Astrocyte (in vitro differentiated cells and primary cell): ENCODE results near the gene CZIB. TPM values are rescaled to one million over a fixed set of nuclear protein-coding genes. Genes with fewer than 3 reads are reported as not detected.

ENCODE experiments used
- DNase-seq: peaks from one replicate; pipeline ENCODE4 v3.0.0-alpha.2; 2010; ENCODE audit warnings: low read depth
- FAIRE-seq: peaks from 2 replicates; lab custom pipeline; 2011; peaks lifted over from hg19 to GRCh38; lab: Jason Lieb, UNC
- H2AFZ ChIP-seq: 2 replicates; pipeline ENCODE4 v1.6.0; 2012; ENCODE audit warnings: low read depth, low read length, inconsistent platforms
- H3K27ac ChIP-seq: 2 replicates; pipeline ENCODE4 v1.5.1; 2011; ENCODE audit warnings: low read depth, low read length, inconsistent platforms
- H3K27me3 ChIP-seq: 2 replicates; pipeline ENCODE4 v1.6.0; 2011; ENCODE audit warnings: low read length, inconsistent platforms; ENCODE audit not compliant: insufficient read depth
- H3K36me3 ChIP-seq: 2 replicates; pipeline ENCODE4 v1.5.1; 2011; ENCODE audit warnings: low read length, inconsistent platforms; ENCODE audit not compliant: insufficient read depth
- H3K4me1 ChIP-seq: 2 replicates; pipeline ENCODE4 v1.5.1; 2011; ENCODE audit warnings: low read length, inconsistent platforms; ENCODE audit not compliant: insufficient read depth
- H3K4me2 ChIP-seq: 2 replicates; pipeline ENCODE4 v1.6.0; 2012; ENCODE audit warnings: low read length, inconsistent platforms
- H3K4me3 ChIP-seq: 2 replicates; pipeline ENCODE4 v1.5.1; 2011; ENCODE audit warnings: low read depth, mild to moderate bottlenecking, low read length, inconsistent platforms; ENCODE audit not compliant: insufficient read depth
- H3K79me2 ChIP-seq: 2 replicates; pipeline ENCODE4 v1.6.0; 2012; ENCODE audit warnings: mild to moderate bottlenecking, low read length, inconsistent platforms; ENCODE audit not compliant: insufficient read depth
- H3K9ac ChIP-seq: 2 replicates; pipeline ENCODE4 v1.6.0; 2012; ENCODE audit warnings: mild to moderate bottlenecking, low read length, inconsistent platforms
- H3K9me3 ChIP-seq: 2 replicates; pipeline ENCODE4 v1.5.1; 2012; ENCODE audit warnings: low read depth, mild to moderate bottlenecking, low read length, inconsistent platforms; ENCODE audit not compliant: insufficient read depth
- H4K20me1 ChIP-seq: 2 replicates; pipeline ENCODE4 v1.6.0; 2012; ENCODE audit warnings: low read length, inconsistent platforms; ENCODE audit not compliant: insufficient read depth
- H3K27ac Mint-ChIP-seq: one replicate; pipeline ENCODE4 v1.8.0; 2021; ENCODE audit warnings: mild to moderate bottlenecking, mixed read lengths; ENCODE audit not compliant: unreplicated experiment
- H3K27me3 Mint-ChIP-seq: one replicate; pipeline ENCODE4 v1.8.0; 2021; ENCODE audit warnings: low read depth, mixed read lengths; ENCODE audit not compliant: unreplicated experiment
- H3K36me3 Mint-ChIP-seq: one replicate; pipeline ENCODE4 v1.8.0; 2021; ENCODE audit warnings: low read depth, mixed read lengths; ENCODE audit not compliant: unreplicated experiment
- H3K4me1 Mint-ChIP-seq: one replicate; pipeline ENCODE4 v1.8.0; 2021; ENCODE audit warnings: low read depth, mixed read lengths; ENCODE audit not compliant: unreplicated experiment
- H3K4me3 Mint-ChIP-seq: one replicate; pipeline ENCODE4 v1.8.0; 2021; ENCODE audit warnings: mild to moderate bottlenecking, moderate library complexity, mixed read lengths; ENCODE audit not compliant: unreplicated experiment
- H3K9me3 Mint-ChIP-seq: one replicate; pipeline ENCODE4 v1.8.0; 2021; ENCODE audit warnings: mild to moderate bottlenecking, mixed read lengths; ENCODE audit not compliant: unreplicated experiment
- EZH2 ChIP-seq: IDR thresholded peaks from 2 replicates; pipeline ENCODE4 v1.6.1; 2012; ENCODE audit warnings: mild to moderate bottlenecking, low read length, inconsistent platforms; ENCODE audit not compliant: insufficient read depth
- total RNA-seq: library from RNA; stranded (reverse); gene quantifications from 2 replicates; pipeline ENCODE4 v1.2.1, GENCODE V29; 2021
- TF ChIP-seq, protein P1 (sequence below): IDR thresholded peaks from 2 replicates; pipeline ENCODE4 v1.5.1; 2011; ENCODE audit warnings: low read depth, mild to moderate bottlenecking, inconsistent platforms, low read length, moderate library complexity; ENCODE audit not compliant: insufficient read depth

CZIB gene
- total RNA-seq, 1 donor from 2014 or later, result 34.5 TPM

- DNase-seq (no peak), FAIRE-seq (no peak)
- Histone ChIP-seq H3K4me1 (no peaks in the 10 kb centered on the region), H3K9ac (no peak overlapping the region), H3K27ac (no peak overlapping the region), H3K4me3 (no peak overlapping the region), H3K4me2 (no peak overlapping the region), H3K36me3 (peaks cover 22% of the 10 kb centered on the region), H2AFZ (no peak overlapping the region), H4K20me1 (no peaks in the 10 kb centered on the region), H3K79me2 (no peaks in the 10 kb centered on the region), H3K27me3 (no peaks in the 10 kb centered on the region), H3K9me3 (no peaks in the 10 kb centered on the region)
- TF ChIP-seq, protein P1, sequence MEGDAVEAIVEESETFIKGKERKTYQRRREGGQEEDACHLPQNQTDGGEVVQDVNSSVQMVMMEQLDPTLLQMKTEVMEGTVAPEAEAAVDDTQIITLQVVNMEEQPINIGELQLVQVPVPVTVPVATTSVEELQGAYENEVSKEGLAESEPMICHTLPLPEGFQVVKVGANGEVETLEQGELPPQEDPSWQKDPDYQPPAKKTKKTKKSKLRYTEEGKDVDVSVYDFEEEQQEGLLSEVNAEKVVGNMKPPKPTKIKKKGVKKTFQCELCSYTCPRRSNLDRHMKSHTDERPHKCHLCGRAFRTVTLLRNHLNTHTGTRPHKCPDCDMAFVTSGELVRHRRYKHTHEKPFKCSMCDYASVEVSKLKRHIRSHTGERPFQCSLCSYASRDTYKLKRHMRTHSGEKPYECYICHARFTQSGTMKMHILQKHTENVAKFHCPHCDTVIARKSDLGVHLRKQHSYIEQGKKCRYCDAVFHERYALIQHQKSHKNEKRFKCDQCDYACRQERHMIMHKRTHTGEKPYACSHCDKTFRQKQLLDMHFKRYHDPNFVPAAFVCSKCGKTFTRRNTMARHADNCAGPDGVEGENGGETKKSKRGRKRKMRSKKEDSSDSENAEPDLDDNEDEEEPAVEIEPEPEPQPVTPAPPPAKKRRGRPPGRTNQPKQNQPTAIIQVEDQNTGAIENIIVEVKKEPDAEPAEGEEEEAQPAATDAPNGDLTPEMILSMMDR, result peak; percentile 15
- TF ChIP-seq EZH2, result no peak
- Mint-ChIP-seq H3K36me3 (peaks cover 14% of the 10 kb centered on the region), H3K27me3 (no peaks in the 10 kb centered on the region), H3K27ac (no peak overlapping the region), H3K9me3 (peaks cover 4% of the 10 kb centered on the region), H3K4me1 (no peaks in the 10 kb centered on the region), H3K4me3 (no peak overlapping the region)
Measured at GRCh38 chr1:53266038-53266437, 45.6 kb upstream of the CZIB start.

- no peak overlapping the region for H3K4me3 Mint-ChIP-seq
- FAIRE-seq, result no peak
- H3K27ac ChIP-seq, result no peak overlapping the region
- no peak for DNase-seq
- H3K36me3 ChIP-seq, result peaks cover 26% of the 10 kb centered on the region
- H3K27me3 ChIP-seq, result no peaks in the 10 kb centered on the region
- H3K27ac Mint-ChIP-seq, result no peak overlapping the region
- no peaks in the 10 kb centered on the region for H3K9me3 Mint-ChIP-seq
- H3K9ac ChIP-seq, result no peak overlapping the region
- peaks cover 14% of the 10 kb centered on the region for H3K36me3 Mint-ChIP-seq
- no peak overlapping the region for H3K4me3 ChIP-seq
- no peaks in the 10 kb centered on the region for H3K79me2 ChIP-seq
- no peak overlapping the region for H3K4me2 ChIP-seq
- TF ChIP-seq, protein P1, result no peak
- no peak for TF ChIP-seq EZH2
- no peaks in the 10 kb centered on the region for H3K27me3 Mint-ChIP-seq
- H4K20me1 ChIP-seq, result no peaks in the 10 kb centered on the region
- no peaks in the 10 kb centered on the region for H3K9me3 ChIP-seq
- no peaks in the 10 kb centered on the region for H3K4me1 Mint-ChIP-seq
- H2AFZ ChIP-seq, result no peak overlapping the region
- H3K4me1 ChIP-seq, result no peaks in the 10 kb centered on the region
Measured at GRCh38 chr1:53265581-53265980, 45.1 kb upstream of the CZIB start.

DNA sequence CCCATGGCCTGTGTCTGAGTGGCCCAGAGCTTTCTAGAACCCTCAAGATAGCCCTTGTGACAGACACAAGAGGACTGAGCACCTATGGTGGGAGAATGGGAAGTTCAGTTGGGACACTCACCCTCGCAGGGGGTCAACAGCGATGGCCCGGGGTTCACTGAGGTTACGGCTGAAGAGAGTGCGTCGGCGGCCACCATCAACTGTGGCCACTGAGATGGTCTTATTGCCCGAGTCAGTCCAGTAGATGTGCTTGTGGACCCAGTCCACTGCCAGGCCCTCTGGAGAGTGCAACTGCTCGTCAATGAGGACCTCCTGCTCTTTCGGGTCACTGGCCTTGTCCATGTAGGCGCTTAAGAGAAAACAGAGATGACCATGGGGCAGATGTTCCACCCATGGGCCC, 43.6 kb upstream of the CZIB start:
- Histone ChIP-seq H3K9ac (no peak overlapping the region), H3K4me2 (no peak overlapping the region), H3K9me3 (no peaks in the 10 kb centered on the region), H4K20me1 (no peaks in the 10 kb centered on the region), H3K36me3 (peaks cover 28% of the 10 kb centered on the region), H3K79me2 (no peaks in the 10 kb centered on the region), H3K4me3 (no peak overlapping the region), H3K27ac (no peak overlapping the region), H3K27me3 (no peaks in the 10 kb centered on the region), H3K4me1 (no peaks in the 10 kb centered on the region), H2AFZ (no peak overlapping the region)
- no peak for FAIRE-seq
- Mint-ChIP-seq H3K4me1 (no peaks in the 10 kb centered on the region), H3K4me3 (no peak overlapping the region), H3K27me3 (no peaks in the 10 kb centered on the region), H3K9me3 (no peaks in the 10 kb centered on the region), H3K36me3 (peaks cover 11% of the 10 kb centered on the region), H3K27ac (no peak overlapping the region)
- TF ChIP-seq, protein P1, result no peak
- no peak for TF ChIP-seq EZH2
- DNase-seq, result no peak
